SK-N-MC (cell line): ENCODE measurements around the gene RIOK3.

Experiments used
- EZH2 ChIP-seq: fragments of 200-600 bp; sonication (generic); IDR thresholded peaks from one replicate; pipeline ENCODE4 v1.6.1; 2017; ENCODE audit warnings: antibody characterized with exemption
- FOXP2 ChIP-seq: optimal IDR thresholded peaks from 2 replicates; pipeline ENCODE3; 2011; ENCODE audit warnings: mild to moderate bottlenecking, moderate library complexity; ENCODE audit not compliant: insufficient read depth; ENCODE audit errors: extremely low read length, control extremely low read depth
- POLR2AphosphoS5 ChIP-seq: IDR thresholded peaks from 2 replicates; pipeline ENCODE4 v1.6.1; 2012; ENCODE audit warnings: mild to moderate bottlenecking, low read depth, low read length, borderline replicate concordance

GRCh38 chr18:23456835-23457234 lies 3.7 kb downstream of the RIOK3 start:
- TF ChIP-seq POLR2AphosphoS5 (no peak), EZH2 (no peak), FOXP2 (no peak)
